A549 (cell line): Measurements from ENCODE around the gene XPNPEP1.

Source experiments
- FOSL2 ChIP-seq, 2 experiments: fragments of 450-650 bp in 1 of 2; fragments of >200 bp in 1 of 2; sonication (Bioruptor Twin) in 1 of 2; formaldehyde crosslinking; IDR thresholded peaks; 2 replicates each; pipeline versions ENCODE4 v1.5.0 to v1.6.1; 2016 to 2020; ENCODE audit warnings: mild to moderate bottlenecking in 1 of 2, moderate library complexity in 1 of 2
- MAX ChIP-seq: IDR thresholded peaks from 2 replicates; pipeline ENCODE4 v1.6.1; 2012
- NFE2L2 ChIP-seq: fragments of 150-350 bp; conservative IDR thresholded peaks from 2 replicates; pipeline ENCODE4 v1.6.1; 2014; ENCODE audit warnings: low read length
- POLR2A ChIP-seq: IDR thresholded peaks from 2 replicates; pipeline ENCODE4 v1.6.1; 2012; ENCODE audit warnings: mild to moderate bottlenecking, low read length
- RAD21 ChIP-seq, 2 experiments: fragments of >200 bp in 1 of 2; sonication (Bioruptor Twin) in 1 of 2; formaldehyde crosslinking in 1 of 2; IDR thresholded peaks in 1 of 2; conservative IDR thresholded peaks in 1 of 2; 2 replicates in 1 of 2; 3 replicates in 1 of 2; pipeline ENCODE4 v1.6.1; 2012 to 2018; ENCODE audit warnings: inconsistent platforms in 1 of 2
- RNF2 ChIP-seq: fragments of 200-600 bp; sonication (generic); IDR thresholded peaks from 2 replicates; pipeline ENCODE4 v1.6.1; 2016; ENCODE audit warnings: low read depth, mild to moderate bottlenecking, antibody characterized with exemption, moderate library complexity, borderline replicate concordance
- TF ChIP-seq, protein P1 (sequence below): fragments of 450-650 bp; IDR thresholded peaks from 2 replicates; pipeline ENCODE4 v1.6.1; 2014; ENCODE audit warnings: antibody characterized with exemption
- TF ChIP-seq, protein P2 (sequence below): fragments of >200 bp; sonication (Bioruptor Twin); formaldehyde crosslinking; IDR thresholded peaks from 3 replicates; pipeline ENCODE4 v1.5.1; 2016

- TF ChIP-seq, protein P1, sequence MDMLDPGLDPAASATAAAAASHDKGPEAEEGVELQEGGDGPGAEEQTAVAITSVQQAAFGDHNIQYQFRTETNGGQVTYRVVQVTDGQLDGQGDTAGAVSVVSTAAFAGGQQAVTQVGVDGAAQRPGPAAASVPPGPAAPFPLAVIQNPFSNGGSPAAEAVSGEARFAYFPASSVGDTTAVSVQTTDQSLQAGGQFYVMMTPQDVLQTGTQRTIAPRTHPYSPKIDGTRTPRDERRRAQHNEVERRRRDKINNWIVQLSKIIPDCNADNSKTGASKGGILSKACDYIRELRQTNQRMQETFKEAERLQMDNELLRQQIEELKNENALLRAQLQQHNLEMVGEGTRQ: no peak
- no peak for TF ChIP-seq POLR2A
- TF ChIP-seq, protein P2, sequence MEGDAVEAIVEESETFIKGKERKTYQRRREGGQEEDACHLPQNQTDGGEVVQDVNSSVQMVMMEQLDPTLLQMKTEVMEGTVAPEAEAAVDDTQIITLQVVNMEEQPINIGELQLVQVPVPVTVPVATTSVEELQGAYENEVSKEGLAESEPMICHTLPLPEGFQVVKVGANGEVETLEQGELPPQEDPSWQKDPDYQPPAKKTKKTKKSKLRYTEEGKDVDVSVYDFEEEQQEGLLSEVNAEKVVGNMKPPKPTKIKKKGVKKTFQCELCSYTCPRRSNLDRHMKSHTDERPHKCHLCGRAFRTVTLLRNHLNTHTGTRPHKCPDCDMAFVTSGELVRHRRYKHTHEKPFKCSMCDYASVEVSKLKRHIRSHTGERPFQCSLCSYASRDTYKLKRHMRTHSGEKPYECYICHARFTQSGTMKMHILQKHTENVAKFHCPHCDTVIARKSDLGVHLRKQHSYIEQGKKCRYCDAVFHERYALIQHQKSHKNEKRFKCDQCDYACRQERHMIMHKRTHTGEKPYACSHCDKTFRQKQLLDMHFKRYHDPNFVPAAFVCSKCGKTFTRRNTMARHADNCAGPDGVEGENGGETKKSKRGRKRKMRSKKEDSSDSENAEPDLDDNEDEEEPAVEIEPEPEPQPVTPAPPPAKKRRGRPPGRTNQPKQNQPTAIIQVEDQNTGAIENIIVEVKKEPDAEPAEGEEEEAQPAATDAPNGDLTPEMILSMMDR: no peak
- TF ChIP-seq MAX: no peak
- TF ChIP-seq NFE2L2: no peak
- TF ChIP-seq FOSL2 (IDR thresholded peaks at IDR 0.05): no peak
- no peak for TF ChIP-seq FOSL2 (CRISPR knock-in tag; IDR thresholded peaks at IDR 0.05)
- TF ChIP-seq RAD21 (conservative IDR thresholded peaks at IDR 0.05 in 1 of 2, IDR thresholded peaks at IDR 0.05 in 1 of 2): no peak
- no peak for TF ChIP-seq RNF2
These were observed 40.9 kb downstream of the XPNPEP1 start for GRCh38 chr10:109882251-109883057.
